Esophagus (tissue), 2 donors: ENCODE measurements around the gene OPTN. TPM values are rescaled to one million over a fixed set of nuclear protein-coding genes. Genes with fewer than 3 reads are reported as not detected.
"Not testable (repeated sequence)": the region's sequence is repeated elsewhere in the genome, so short reads cannot be mapped to it uniquely, and the experiment has no call there.

Experiments
- H3K27ac ChIP-seq, 2 donors: one replicate each; pipeline ENCODE4 v1.5.1; 2013; ENCODE audit warnings: low read depth in 2 of 2, mild to moderate bottlenecking in 2 of 2, inconsistent platforms in 1 of 2, low read length in 1 of 2, moderate library complexity in 1 of 2
- H3K27me3 ChIP-seq, 2 donors: one replicate each; pipeline ENCODE4 v1.6.1; 2013; ENCODE audit warnings: low read length in 2 of 2, control low read depth in 1 of 2, mild to moderate bottlenecking in 1 of 2; ENCODE audit not compliant: insufficient read depth in 2 of 2, control insufficient read depth in 1 of 2
- H3K36me3 ChIP-seq, 2 donors: one replicate each; pipeline ENCODE4 v1.6.1; 2013; ENCODE audit warnings: low read length in 1 of 2; ENCODE audit not compliant: control insufficient read depth in 2 of 2, insufficient read depth in 2 of 2
- H3K4me1 ChIP-seq, 2 donors: one replicate each; pipeline ENCODE4 v1.6.1; 2013; ENCODE audit warnings: low read length in 1 of 2; ENCODE audit not compliant: control insufficient read depth in 2 of 2, insufficient read depth in 2 of 2
- H3K4me3 ChIP-seq, 2 donors: one replicate each; pipeline ENCODE4 v1.5.1; 2013; ENCODE audit warnings: low read length in 2 of 2, mild to moderate bottlenecking in 2 of 2, low read depth in 1 of 2, moderate library complexity in 1 of 2
- H3K9me3 ChIP-seq, 2 donors: one replicate each; pipeline ENCODE4 v1.6.1; 2013; ENCODE audit warnings: mild to moderate bottlenecking in 2 of 2, low read depth in 1 of 2, low read length in 1 of 2, moderate library complexity in 1 of 2; ENCODE audit not compliant: control insufficient read depth in 2 of 2, insufficient read depth in 1 of 2
- WGBS, 2 donors: extraction: QIAGEN DNeasy Blood & Tissue Kit; methylation state at CpG; one replicate each; pipeline ENCODE4 v1.1.7; 2013; 5-methylcytosine and 5-hydroxymethylcytosine counted together
- polyA plus RNA-seq, 2 donors: library from polyadenylated mRNA; stranded (reverse); fragments of 200-250 nt; gene quantifications; one replicate each; pipeline ENCODE4 v1.2.3, GENCODE V29; 2013
- donor health status: healthy with polysubstance abuse.
- donor health status: Bipolar disorder and iron deficiency.

The OPTN gene
- polyA plus RNA-seq, 2 donors: 29.1 to 34.2 TPM

DNA sequence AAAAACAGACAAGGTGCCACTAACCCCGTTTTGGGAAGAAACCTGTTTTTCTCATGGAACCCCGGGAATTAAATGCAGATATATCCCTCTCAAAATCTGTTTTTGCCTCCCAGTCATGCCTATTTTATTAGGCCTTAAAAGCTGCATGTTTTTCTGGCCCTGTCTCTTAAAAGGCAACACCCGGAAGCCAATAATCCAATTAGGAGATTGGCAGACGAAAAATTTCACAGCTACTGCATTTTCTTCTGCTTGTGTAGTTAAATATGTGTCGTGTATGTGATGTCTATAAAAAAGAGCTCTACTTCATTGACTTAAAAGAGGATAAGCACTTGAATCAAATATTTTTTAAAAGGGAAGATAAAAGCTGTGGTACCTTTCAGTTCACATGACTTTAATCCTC lies 31.9 kb upstream of the OPTN start:
- no peaks in the 10 kb centered on the region for H3K27me3 ChIP-seq
- no peak overlapping the region for H3K4me3 ChIP-seq
- H3K9me3 ChIP-seq: peaks cover 0 to 4% of the 10 kb centered on the region in 2 donors
- 66 to 68% methylated on average over 5 of the region's 5 CpGs for WGBS, 2 donors
- H3K4me1 ChIP-seq: no peaks in the 10 kb centered on the region
- no peak overlapping the region for H3K27ac ChIP-seq
- no peaks in the 10 kb centered on the region for H3K36me3 ChIP-seq

DNA sequence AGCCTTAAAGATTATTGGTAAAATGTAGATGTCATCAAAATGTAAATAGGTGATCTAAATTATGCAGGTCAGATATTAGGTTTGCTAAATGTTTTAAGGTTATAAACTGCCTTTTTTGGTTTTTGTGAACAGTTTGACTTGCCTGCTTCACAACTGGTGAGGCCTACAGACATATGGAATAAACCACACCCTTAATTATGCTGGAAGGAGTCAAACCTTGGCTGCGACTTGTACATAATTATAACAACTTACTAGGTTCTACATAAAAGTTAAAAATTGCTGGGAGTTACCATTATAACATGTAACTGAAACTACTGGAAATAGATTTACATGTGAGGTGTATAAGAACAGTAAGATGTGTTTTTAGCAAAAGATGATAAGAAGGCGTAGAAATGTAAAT lies 31.5 kb upstream of the OPTN start:
- Histone ChIP-seq H3K9me3 (peaks cover 0 to 4% of the 10 kb centered on the region in 2 donors), H3K4me1 (no peaks in the 10 kb centered on the region), H3K27ac (no peak overlapping the region), H3K36me3 (no peaks in the 10 kb centered on the region), H3K4me3 (no peak overlapping the region), H3K27me3 (no peaks in the 10 kb centered on the region)
- 89 to 95% methylated on average over 2 of the region's 2 CpGs for WGBS, 2 donors

DNA sequence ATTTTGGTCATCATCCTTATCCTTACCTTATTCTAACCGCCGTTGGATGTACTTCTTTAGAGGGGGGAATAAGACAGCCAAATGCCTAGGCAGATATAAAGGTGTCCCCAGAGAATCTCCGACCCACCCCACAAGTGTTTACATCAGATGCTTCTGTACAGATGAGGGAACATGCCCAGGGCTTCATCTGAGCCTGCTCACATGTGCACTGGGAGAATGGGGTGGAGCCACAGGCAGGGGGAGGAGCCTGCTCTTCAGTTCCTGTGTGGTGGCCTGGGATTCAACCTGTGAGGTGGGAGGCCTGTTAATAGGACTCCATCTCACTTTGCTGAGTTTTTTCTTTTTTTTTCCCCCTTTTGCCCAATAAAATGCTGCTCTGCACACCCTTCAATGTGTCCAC lies 27.6 kb upstream of the OPTN start:
- peaks cover 0 to 4% of the 10 kb centered on the region in 2 donors for H3K9me3 ChIP-seq
- 96 to 99% methylated on average over 3 of the region's 3 CpGs for WGBS, 2 donors
- no peaks in the 10 kb centered on the region for H3K27me3 ChIP-seq
- H3K4me1 ChIP-seq: no peaks in the 10 kb centered on the region
- H3K36me3 ChIP-seq: no peaks in the 10 kb centered on the region
- H3K27ac ChIP-seq: no peak overlapping the region
- H3K4me3 ChIP-seq: no peak overlapping the region

DNA sequence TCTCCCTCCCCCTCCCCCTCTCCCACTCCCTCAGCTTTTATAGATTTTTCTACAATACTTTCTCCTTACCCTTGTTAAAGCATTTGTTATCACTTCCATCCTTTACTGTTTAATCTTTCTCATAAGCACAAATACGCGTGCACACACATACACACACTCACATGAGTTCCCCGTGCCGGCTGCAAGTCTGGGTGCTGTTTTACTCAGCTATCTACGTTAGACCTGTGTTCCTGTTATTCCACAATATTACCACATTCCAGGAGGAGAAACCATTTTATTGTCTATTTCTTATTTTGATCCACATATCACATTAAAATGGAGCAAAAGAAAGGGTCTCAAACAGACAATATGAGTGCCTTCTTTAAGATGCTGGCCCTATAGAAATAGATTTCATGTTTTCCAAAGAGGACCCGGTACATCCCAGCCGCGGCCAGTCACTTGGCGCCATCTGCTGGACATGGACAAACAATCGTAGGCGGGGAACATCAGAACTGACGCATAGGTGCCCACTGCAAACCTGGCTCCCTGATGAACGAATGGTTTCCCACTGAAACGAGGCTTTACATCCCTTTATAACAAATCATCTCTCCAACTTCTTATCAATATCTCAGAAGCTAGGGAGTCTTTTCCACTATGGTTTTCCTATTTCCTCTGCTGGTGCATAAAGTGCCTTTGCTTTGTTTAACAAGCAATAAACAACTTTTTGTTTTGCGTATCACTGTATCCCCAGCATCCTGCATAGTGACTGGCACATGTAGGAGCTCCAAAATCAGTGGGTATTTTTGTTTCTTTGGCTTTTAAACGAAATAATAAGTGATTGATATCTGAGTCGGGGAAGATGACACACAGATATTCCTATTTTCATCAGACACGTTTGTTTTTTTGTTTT lies 25.2 kb upstream of the OPTN start:
- Histone ChIP-seq H3K36me3 (no peaks in the 10 kb centered on the region), H3K27me3 (no peaks in the 10 kb centered on the region), H3K4me1 (no peaks in the 10 kb centered on the region), H3K9me3 (peaks cover 4 to 8% of the 10 kb centered on the region in 2 donors), H3K27ac (no peak overlapping the region), H3K4me3 (no peak overlapping the region)
- 23 to 24% methylated on average over 18 of the region's 18 CpGs for WGBS, 2 donors

DNA sequence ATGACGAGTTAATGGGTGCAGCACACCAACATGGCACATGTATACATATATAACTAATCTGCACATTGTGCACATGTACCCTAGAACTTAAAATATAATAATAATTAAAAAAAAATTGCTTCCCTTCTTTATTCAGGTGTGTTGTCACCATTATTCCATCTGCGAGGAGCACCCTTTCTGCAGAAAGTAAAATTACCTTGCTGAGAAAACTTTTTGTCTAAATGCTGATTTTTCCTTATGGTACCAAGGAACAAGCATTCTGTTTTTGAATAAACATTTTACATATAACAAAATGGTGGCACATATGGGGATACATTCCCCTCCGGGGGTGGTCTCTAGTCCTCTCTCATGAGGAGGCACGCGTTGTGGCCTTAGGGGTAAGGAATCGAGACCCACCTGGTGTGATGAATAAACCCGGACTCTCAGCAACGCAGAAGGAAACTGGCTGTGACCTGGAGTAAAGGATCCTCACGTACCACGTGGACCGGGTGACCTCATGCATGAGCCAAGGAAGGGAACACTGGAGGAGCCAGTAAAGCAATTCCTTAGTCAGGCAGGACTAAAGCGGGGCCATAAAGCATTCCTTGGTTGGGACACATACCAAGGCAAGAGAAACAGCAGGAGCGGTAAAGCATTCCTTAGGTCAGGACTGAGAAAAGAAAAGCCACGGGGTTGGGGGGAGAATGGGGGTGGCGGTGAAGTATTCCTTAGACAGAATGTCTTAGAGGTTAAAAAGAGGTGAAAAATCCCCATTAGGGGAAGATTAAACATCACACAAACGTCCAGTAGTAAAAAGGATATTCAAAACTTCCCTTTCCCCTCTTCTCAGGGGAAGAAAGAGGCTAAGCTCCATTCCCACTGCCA lies 20.8 kb upstream of the OPTN start:
- no peaks in the 10 kb centered on the region for H3K36me3 ChIP-seq
- H3K27ac ChIP-seq: no peak overlapping the region
- peaks cover 11 to 12% of the 10 kb centered on the region in 2 donors for H3K9me3 ChIP-seq
- H3K4me3 ChIP-seq: no peak overlapping the region
- WGBS, 2 donors: 86% methylated on average over 16 of the region's 16 CpGs
- H3K27me3 ChIP-seq: no peaks in the 10 kb centered on the region
- peaks cover 0 to 3% of the 10 kb centered on the region in 2 donors for H3K4me1 ChIP-seq

DNA sequence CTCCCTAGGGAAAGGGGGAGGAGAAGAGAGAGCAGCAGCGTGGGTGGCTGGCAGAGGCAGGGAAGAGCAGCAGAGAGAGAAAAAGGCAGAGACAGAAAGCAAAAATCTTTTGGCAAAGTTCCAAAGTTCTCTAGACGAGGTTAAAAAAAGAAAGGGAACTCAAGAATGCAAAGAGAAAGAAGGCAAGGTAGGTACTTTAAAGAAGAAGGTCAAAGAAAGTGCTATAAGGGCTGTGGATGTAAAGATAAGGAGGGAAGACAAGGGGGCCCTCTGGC lies 20.2 kb upstream of the OPTN start:
- no peak overlapping the region for H3K27ac ChIP-seq
- H3K9me3 ChIP-seq: peaks cover 11 to 15% of the 10 kb centered on the region in 2 donors
- no peaks in the 10 kb centered on the region for H3K27me3 ChIP-seq
- H3K4me1 ChIP-seq: peaks cover 0 to 3% of the 10 kb centered on the region in 2 donors
- H3K36me3 ChIP-seq: no peaks in the 10 kb centered on the region
- WGBS, 2 donors: 22 to 25% methylated on average over 2 of the region's 2 CpGs
- no peak overlapping the region for H3K4me3 ChIP-seq

DNA sequence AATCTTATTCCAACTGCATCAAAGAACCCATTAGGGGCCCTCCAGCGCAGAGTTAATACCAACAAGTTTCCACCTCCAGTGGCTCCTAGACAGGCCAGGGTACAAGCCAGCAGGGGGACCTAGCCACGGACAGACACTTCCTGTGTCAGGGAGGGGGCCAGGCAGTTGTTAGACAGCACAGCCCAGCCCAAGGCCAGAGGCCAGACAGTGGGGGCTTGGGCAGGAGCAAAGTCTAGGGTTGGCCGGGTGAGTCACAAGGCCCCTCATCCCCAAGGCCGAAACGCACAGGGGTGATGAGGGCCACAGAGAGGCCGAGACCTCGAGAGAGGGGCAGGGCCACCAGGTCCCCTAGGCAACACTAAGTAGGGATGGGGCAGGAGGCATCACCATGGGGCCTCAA lies 19.3 kb upstream of the OPTN start:
- 77 to 85% methylated on average over 7 of the region's 7 CpGs for WGBS, 2 donors
- Histone ChIP-seq H3K36me3 (no peaks in the 10 kb centered on the region), H3K27ac (no peak overlapping the region), H3K4me1 (peaks cover 0 to 3% of the 10 kb centered on the region in 2 donors), H3K4me3 (no peak overlapping the region), H3K9me3 (peaks cover 15 to 19% of the 10 kb centered on the region in 2 donors), H3K27me3 (no peaks in the 10 kb centered on the region)

DNA sequence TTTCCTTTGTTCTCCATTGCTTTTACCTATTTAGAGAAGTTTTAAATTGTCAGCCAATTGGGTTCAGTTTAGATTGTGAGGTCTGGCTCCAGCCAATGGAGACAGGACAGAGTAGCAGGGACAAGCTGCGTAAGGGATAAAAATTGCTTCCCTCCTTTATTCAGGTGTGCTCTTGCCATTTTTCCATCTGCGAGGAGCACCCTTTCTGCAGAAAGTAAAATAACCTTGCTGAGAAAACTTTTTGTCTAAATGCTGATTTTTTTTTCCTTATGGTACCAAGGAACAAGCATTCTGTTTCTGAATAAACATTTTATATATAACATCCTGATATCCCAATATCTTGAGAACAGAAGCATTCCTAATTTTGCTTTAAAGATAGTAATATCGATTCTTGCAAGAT lies 16.3 kb upstream of the OPTN start:
- not testable (repeated sequence) for H3K36me3 ChIP-seq, H3K4me3 ChIP-seq, H3K27me3 ChIP-seq, H3K27ac ChIP-seq, H3K4me1 ChIP-seq
- 96 to 97% methylated on average over 3 of the region's 3 CpGs for WGBS, 2 donors
- peaks cover 15 to 19% of the 10 kb centered on the region in 2 donors for H3K9me3 ChIP-seq

DNA sequence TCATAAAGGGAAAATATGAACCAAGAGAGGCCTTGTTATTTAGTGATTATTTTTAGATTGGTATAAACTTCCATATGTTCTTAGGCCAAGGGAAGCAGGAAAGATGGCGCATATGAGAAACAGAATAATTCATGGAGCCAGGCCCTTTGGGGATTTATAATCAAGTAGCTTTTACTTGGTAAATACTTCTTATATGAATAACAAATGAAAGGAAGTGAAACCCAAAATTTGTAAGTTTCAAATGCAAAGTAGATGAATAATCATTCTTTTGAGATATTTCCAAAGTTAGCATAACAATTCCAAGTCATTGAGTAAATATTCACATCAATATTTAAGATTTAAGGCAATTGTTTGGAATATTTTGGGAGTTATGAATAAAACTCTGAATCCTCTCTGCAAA lies 13.9 kb upstream of the OPTN start:
- Histone ChIP-seq H3K36me3 (no peaks in the 10 kb centered on the region), H3K4me1 (peaks cover 0 to 3% of the 10 kb centered on the region in 2 donors), H3K9me3 (peaks cover 6 to 9% of the 10 kb centered on the region in 2 donors), H3K27me3 (no peaks in the 10 kb centered on the region), H3K27ac (no peak overlapping the region), H3K4me3 (no peak overlapping the region)
- WGBS, 2 donors: 97% methylated on average over 1 of the region's 1 CpG
